NCI-H774 (cell line): ENCODE results near the gene PPM1J.

Source experiments
- DNase-seq: peaks from one replicate; lab custom pipeline; 2025; lab: John Stamatoyannopoulos, UW

Gene PPM1J

GRCh38 chr1:112704934-112705627, 10.1 kb downstream of the PPM1J start:
- DNase-seq = peak; percentile 22

GRCh38 chr1:112704391-112704933, 10.7 kb downstream of the PPM1J start:
- DNase-seq = no peak

- DNase-seq = no peak
These were observed 11.4 kb downstream of the PPM1J start for GRCh38 chr1:112703706-112704105.

- DNase-seq = no peak
These were observed 12.5 kb downstream of the PPM1J start for GRCh38 chr1:112702420-112703261.

- no peak for DNase-seq
These were observed 13.1 kb downstream of the PPM1J start for GRCh38 chr1:112702067-112702395.

- DNase-seq = no peak
These were observed 13.7 kb downstream of the PPM1J start for GRCh38 chr1:112701227-112702066.

- peak; percentile 30 for DNase-seq
These were observed 14.6 kb downstream of the PPM1J start for GRCh38 chr1:112700290-112701226.

- no peak for DNase-seq
These were observed 15.5 kb downstream of the PPM1J start for GRCh38 chr1:112699425-112700144.

- DNase-seq = peak; percentile 51
These were observed 16.5 kb downstream of the PPM1J start for GRCh38 chr1:112698366-112699310.

GRCh38 chr1:112697781-112698201, 17.3 kb downstream of the PPM1J start:
- no peak for DNase-seq

- DNase-seq = no peak
These were observed 18.4 kb downstream of the PPM1J start for GRCh38 chr1:112696578-112697314.

- DNase-seq = no peak
These were observed 19.9 kb downstream of the PPM1J start for GRCh38 chr1:112695276-112695675.

GRCh38 chr1:112694363-112694929, 20.7 kb downstream of the PPM1J start:
- DNase-seq = no peak

- no peak for DNase-seq
These were observed 21.3 kb downstream of the PPM1J start for GRCh38 chr1:112693821-112694220.

- no peak for DNase-seq
These were observed 22.5 kb downstream of the PPM1J start for GRCh38 chr1:112692681-112693080.

- no peak for DNase-seq
These were observed 25.3 kb downstream of the PPM1J start for GRCh38 chr1:112689842-112690237.

GRCh38 chr1:112689196-112689841, 25.8 kb downstream of the PPM1J start:
- DNase-seq = no peak

GRCh38 chr1:112688781-112689193, 26.3 kb downstream of the PPM1J start:
- no peak for DNase-seq
